NCI-H748 (cell line): Measurements from ENCODE around the gene CDC42EP1.

Experiments used
- DNase-seq: peaks from one replicate; lab custom pipeline; 2025; ENCODE audit not compliant: unreplicated experiment; lab: John Stamatoyannopoulos, UW

The CDC42EP1 gene

GRCh38 chr22:37560608-37561211, 430 bp downstream of the CDC42EP1 start:
- no peak for DNase-seq

GRCh38 chr22:37561212-37562048, 1.1 kb downstream of the CDC42EP1 start:
- DNase-seq: peak; percentile 44

GRCh38 chr22:37562049-37562875, 2.0 kb downstream of the CDC42EP1 start:
- no peak for DNase-seq

- no peak for DNase-seq
Measured at GRCh38 chr22:37563153-37564081, 3.1 kb downstream of the CDC42EP1 start.

- no peak for DNase-seq
Measured at GRCh38 chr22:37564111-37564711, 3.9 kb downstream of the CDC42EP1 start.

- DNase-seq: no peak
Measured at GRCh38 chr22:37565830-37566229, 5.5 kb downstream of the CDC42EP1 start.

- no peak for DNase-seq
Measured at GRCh38 chr22:37566329-37566837, 6.1 kb downstream of the CDC42EP1 start.

GRCh38 chr22:37566903-37567798, 6.9 kb downstream of the CDC42EP1 start:
- peak; percentile 56 for DNase-seq

- DNase-seq: no peak
Measured at GRCh38 chr22:37568012-37568411, 7.7 kb downstream of the CDC42EP1 start.

- DNase-seq: no peak
Measured at GRCh38 chr22:37568448-37569008, 8.2 kb downstream of the CDC42EP1 start.

GRCh38 chr22:37569009-37569920, 9.0 kb downstream of the CDC42EP1 start:
- no peak for DNase-seq

GRCh38 chr22:37569921-37570660, 9.8 kb downstream of the CDC42EP1 start:
- DNase-seq: no peak

GRCh38 chr22:37570661-37570976, 10.3 kb downstream of the CDC42EP1 start:
- DNase-seq: no peak

- DNase-seq: no peak
Measured at GRCh38 chr22:37571258-37571991, 11.1 kb downstream of the CDC42EP1 start.

- no peak for DNase-seq
Measured at GRCh38 chr22:37571992-37572373, 11.7 kb downstream of the CDC42EP1 start.

- no peak for DNase-seq
Measured at GRCh38 chr22:37575490-37576003, 15.3 kb downstream of the CDC42EP1 start.
